ENCODE measurements around the gene NTRK2.

Gene NTRK2

GRCh38 chr9:84970432-84970831, 300.9 kb downstream of the NTRK2 start:
- DNase-seq (ENCODE audit: low read depth, low spot score) = no peak

GRCh38 chr9:84971571-84971970, 302.0 kb downstream of the NTRK2 start:
- no peak for DNase-seq (ENCODE audit: low read depth, low spot score)

- DNase-seq (ENCODE audit: low read depth, low spot score) = no peak
Measured at GRCh38 chr9:84974258-84974657, 304.7 kb downstream of the NTRK2 start.

- no peak for DNase-seq (ENCODE audit: low read depth, low spot score)
Measured at GRCh38 chr9:84974855-84975254, 305.3 kb downstream of the NTRK2 start.

- DNase-seq (ENCODE audit: low read depth, low spot score) = no peak
Measured at GRCh38 chr9:84975926-84976325, 306.4 kb downstream of the NTRK2 start.

GRCh38 chr9:84978661-84979060, 309.1 kb downstream of the NTRK2 start:
- DNase-seq (ENCODE audit: low read depth, low spot score) = no peak

GRCh38 chr9:84983749-84984148, 314.2 kb downstream of the NTRK2 start:
- no peak for DNase-seq (ENCODE audit: low read depth, low spot score)

GRCh38 chr9:84988621-84989020, 319.1 kb downstream of the NTRK2 start:
- DNase-seq (ENCODE audit: low read depth, low spot score) = no peak

- no peak for DNase-seq (ENCODE audit: low read depth, low spot score)
Measured at GRCh38 chr9:84990416-84990815, 320.9 kb downstream of the NTRK2 start.

- no peak for DNase-seq (ENCODE audit: low read depth, low spot score)
Measured at GRCh38 chr9:84990850-84991513, 321.5 kb downstream of the NTRK2 start.

- no peak for DNase-seq (ENCODE audit: low read depth, low spot score)
Measured at GRCh38 chr9:84991514-84991870, 322.0 kb downstream of the NTRK2 start.

- DNase-seq (ENCODE audit: low read depth, low spot score) = no peak
Measured at GRCh38 chr9:84992381-84992780, 322.9 kb downstream of the NTRK2 start.

GRCh38 chr9:84993105-84993504, 323.6 kb downstream of the NTRK2 start:
- peak; percentile 10 for DNase-seq (ENCODE audit: low read depth, low spot score)

GRCh38 chr9:84996029-84996428, 326.5 kb downstream of the NTRK2 start:
- no peak for DNase-seq (ENCODE audit: low read depth, low spot score)

GRCh38 chr9:84996716-84997115, 327.2 kb downstream of the NTRK2 start:
- no peak for DNase-seq (ENCODE audit: low read depth, low spot score)

- peak; percentile 24 for DNase-seq (ENCODE audit: low read depth, low spot score)
Measured at GRCh38 chr9:84997472-84997871, 327.9 kb downstream of the NTRK2 start.

- no peak for DNase-seq (ENCODE audit: low read depth, low spot score)
Measured at GRCh38 chr9:84998639-84999038, 329.1 kb downstream of the NTRK2 start.

GRCh38 chr9:84999788-85000187, 330.3 kb downstream of the NTRK2 start:
- no peak for DNase-seq (ENCODE audit: low read depth, low spot score)

GRCh38 chr9:85001925-85002324, 332.4 kb downstream of the NTRK2 start:
- peak; percentile 37 for DNase-seq (ENCODE audit: low read depth, low spot score)

- no peak for DNase-seq (ENCODE audit: low read depth, low spot score)
Measured at GRCh38 chr9:85004818-85005413, 335.4 kb downstream of the NTRK2 start.

GRCh38 chr9:85007748-85008147, 338.2 kb downstream of the NTRK2 start:
- DNase-seq (ENCODE audit: low read depth, low spot score) = no peak

GRCh38 chr9:85008215-85008614, 338.7 kb downstream of the NTRK2 start:
- DNase-seq (ENCODE audit: low read depth, low spot score) = no peak

GRCh38 chr9:85009251-85009650, 339.7 kb downstream of the NTRK2 start:
- DNase-seq (ENCODE audit: low read depth, low spot score) = no peak

GRCh38 chr9:85013703-85014102, 344.2 kb downstream of the NTRK2 start:
- DNase-seq (ENCODE audit: low read depth, low spot score) = no peak
